ENCODE data around the gene NRXN3.

The NRXN3 gene

DNA sequence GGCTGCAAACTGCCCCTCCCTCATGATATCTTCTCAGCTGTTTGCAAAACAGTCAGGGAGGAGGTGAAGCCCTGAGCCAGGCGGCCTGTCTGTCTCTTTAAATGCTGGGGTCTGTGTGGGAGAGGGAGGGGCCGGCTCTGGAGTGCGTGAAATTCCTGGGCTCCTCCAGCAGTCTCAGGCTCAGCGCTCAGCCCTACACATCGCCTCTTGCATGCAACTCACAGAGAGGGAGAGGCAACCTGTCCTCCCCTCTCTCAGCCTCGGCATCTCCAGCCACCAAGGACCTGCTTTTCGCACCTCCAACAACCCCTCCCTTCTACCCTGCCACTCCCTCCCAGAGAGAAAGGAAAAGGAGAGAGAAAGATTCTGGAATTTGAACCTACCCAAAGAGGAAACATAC, at the start of gene NRXN3:
TSS of gene NRXN3 (plus strand) at position 171 of the 400 bp plus-strand sequence. CDS start 72,721 bp downstream, outside the sequence.
- no peak for DNase-seq

DNA sequence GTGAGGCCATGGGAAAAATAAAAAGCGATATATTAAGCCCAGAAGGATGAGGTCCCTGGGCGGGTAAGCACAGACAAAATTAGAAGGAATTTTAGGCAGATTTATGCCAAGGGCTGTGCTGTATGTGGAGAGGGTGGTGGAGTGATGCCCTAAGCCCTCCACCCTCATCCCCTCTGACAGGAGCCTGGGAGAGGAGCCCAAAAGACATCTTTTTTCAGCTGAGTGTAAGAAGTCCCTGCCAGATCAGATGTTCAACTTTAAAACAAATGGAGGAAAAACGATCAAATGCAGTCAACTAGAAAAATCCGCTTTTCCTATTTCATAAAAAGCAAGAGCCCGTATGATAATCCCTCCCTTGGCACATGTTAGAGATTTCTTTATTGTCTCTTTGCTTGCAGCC, 47.7 kb upstream of the NRXN3 start:
- DNase-seq: no peak

DNA sequence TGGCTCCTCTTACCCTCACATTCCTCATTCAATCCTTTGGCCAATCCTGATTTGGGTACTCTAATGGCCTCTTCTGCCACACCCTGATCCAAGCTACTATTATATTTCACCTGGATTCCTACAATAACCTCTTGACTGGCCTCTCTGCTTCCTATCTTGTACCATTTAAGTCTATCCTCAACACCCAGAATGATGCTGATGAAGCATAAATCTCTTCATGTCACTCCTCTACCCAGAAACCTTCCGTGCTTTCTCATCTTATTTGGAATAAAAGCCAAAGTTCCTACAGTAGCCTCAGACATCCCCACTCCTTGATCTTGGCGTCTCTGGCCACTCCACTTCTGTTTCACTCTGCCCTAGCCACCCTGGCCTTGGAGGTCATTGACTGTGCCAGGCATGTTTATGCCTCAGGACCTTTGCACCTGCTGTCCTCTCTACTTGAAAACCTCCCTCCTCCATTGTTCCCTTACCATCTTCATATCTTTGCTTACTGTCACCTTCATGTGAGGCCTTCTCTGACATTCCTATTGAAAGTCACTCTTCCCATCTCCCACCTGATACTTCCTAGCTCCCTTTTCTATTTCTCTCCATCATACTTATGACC, 46.4 kb upstream of the NRXN3 start:
- no peak for DNase-seq

DNA sequence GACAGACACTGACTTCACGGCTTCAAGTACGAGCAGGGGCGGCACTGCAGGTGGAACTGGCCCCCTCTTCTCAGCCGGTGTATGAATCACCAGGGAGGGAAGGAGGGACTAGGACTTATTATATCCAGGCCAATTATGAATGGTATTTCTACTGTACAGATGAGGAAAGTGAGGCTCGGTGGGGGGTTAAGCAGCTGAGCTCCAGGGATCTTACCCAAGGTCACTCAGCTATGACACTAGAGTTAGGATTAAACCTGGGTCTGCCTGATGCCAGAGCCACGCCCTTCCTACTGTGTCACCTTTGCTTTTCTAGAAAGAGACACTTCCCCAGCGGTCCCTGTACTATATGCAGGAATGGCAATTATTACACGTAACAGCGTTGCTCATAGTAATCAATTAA, 42.2 kb upstream of the NRXN3 start:
- DNase-seq: no peak

DNA sequence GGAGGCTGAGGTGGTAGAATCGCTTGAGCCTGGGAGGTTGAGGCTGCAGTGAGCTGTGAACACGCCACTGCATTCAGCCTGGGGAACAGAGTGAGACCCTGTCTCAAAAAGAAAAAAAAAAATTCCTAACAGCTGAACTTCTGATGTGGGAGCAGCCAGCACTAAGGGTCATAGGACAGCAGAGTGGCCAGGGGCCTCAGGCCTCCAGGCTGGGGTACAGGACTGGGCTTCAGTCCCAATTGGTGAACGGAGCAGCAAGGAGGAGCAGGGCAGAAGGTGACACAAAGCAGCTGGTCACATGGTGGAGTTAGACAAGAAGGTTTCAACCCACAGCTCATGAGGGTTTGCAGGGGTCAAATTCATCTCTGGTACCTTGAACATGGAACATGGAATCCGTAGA, 40.8 kb upstream of the NRXN3 start:
- DNase-seq: no peak

DNA sequence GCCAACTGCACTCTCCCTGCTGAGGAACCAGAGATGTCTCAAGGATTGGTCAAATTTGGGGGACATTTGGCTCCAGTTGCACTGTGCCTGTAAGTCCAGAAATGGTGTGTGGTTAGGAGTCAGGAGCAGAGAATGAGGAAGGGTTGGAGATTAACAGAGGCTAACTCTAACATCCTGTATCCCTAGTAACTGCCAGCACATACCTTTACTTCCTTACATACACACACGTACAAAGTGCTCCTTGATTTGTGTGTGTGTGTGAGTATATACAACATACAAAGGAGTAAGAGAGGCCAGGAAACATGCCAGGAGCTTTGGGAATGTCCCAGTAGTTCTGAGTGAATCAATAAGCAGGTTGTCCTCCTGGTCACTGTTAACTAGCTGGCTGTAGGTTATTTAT, 39.8 kb upstream of the NRXN3 start:
- no peak for DNase-seq

DNA sequence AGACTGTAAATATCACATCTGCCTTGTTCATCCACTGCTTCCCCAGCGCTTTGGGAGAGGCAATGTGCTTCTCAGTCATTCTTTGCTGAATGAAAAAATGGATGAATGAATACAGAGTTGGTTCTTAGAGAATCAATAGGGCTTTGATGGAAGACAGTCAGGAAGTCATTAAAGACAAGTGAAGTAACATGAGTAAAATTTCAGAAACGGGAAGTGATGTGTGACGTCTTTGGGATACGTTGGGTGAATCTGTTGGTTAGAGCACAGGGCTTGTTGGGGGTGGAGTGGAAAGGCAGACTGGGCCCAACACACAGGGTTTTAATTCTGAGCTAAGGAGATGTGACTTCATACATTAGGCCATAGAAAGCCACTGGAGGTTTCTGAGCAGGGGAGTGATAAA, 39.0 kb upstream of the NRXN3 start:
- no peak for DNase-seq

DNA sequence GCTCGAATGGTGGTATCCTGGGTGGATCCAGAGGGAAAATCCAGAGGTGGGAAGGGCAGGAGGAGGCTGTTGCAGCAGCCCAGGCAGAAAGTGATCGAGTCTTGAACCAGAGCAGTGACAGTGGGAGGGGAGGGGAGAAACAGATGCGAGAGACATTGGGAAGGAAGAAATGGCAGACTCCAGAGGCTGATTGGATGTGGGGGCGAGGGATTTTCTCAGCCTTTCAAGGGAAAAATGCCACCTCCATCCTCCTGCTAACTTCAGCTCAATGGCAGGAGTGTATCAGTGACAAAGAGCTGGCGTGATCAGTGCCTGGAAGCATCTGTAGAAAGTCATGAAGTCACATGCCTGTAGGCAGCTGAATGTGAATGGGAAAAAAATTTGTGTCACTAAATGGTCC, 38.6 kb upstream of the NRXN3 start:
- no peak for DNase-seq

DNA sequence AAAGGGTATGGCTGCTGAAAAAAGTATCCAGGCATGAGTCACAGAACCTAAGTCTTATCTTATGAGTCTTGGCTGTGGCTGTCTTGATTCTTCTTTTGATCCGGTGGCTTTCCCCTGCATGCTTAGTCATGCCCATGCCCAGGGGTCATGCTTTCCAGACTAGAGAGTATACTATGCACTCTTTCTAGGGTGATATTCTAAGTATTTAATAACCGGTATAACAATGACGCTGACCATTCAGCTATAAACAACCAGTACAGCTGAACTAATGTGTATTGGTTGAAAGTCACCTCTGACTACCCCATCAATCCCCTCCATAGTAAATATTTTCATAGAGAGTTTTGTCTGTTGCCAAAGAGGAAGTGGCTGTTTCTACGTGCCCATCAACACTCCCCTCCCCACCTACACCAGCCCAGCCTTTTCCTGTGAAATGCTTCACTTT, 34.7 kb upstream of the NRXN3 start:
- peak; percentile 6 for DNase-seq

DNA sequence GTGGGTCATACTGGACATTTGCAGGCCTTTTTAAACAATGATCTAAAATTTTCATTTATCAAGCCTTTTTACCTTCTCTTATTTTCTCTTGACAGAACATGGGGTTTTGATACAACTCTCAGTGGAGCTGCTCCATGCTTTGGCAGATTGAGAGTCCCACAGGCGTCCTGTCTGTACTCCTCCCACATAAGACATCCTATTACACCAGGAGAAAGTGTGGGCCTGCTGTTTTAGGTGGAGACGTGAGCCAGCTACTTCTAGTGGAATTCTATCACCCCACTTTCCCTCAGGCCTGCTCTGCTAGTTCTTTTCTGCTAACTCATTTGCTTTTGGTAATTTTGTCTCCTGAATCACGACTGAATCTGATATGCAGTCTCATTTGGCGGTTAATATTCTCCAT, 33.5 kb upstream of the NRXN3 start:
- DNase-seq: no peak

DNA sequence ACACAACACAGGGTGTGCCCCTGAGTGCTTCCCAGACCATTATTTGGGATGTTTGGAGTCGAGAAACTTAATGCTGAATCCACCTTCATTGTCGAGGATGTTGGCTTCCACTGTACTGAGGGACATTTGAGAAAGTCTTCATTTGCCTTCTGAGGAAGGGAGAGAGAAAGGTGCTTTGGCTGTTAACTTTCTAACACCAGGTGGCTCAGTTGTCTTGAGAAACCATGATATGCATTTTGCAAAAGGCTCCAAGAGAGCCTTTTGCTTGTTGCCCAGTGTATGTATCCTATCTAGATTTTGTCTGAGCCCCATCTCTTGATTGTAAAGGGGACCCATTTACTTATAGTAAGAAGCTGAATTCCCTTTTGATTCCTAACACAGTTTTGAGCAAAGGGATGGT, 28.6 kb upstream of the NRXN3 start:
- no peak for DNase-seq

DNA sequence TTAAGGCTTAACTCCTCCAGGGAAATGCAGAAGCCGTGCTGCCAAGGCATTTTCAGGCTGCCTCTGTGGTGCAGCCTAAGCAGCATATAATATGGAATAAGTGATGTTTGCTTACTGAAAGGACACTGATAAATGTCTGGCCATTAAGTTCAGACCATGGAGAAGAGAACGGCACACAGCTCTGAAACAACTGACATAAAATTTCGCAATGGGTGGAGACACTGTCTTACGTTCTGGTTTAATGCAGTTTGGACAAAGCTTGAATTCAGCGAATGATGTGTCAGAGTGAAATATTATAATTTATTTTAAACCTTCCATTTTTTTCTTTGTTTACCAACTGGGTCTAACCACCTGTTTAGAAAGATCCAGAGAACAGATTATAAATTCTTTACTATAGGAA, 27.2 kb upstream of the NRXN3 start:
- no peak for DNase-seq

DNA sequence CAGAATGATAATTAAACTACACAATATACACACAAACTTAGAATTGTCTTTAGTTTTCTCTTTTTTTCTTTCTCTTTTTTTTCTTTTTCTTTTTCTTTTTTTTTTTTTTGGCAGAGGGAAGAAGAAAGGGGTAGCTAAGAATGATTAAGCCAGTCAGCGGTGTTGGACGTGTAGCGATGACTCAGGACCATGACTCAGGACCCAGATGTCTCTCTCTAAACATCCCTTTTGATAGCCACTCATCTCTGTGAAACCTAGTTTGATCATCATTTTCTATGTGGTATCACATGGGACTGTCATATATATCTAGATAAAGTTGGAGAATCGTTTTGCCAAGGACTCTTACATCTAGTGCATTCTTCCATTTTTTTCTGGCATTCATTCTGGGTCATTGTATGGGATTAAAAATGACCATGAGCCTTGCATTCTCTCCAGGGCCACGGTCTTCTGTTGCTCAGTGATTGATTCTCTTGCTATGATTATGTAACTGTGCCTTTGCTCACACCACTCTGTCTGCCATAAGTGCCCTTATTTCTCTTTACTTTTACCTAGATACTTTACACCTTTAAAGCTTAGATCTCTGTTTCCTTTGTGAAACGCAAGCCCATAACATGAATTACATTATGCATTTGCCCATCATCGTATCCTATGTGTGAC, 26.6 kb upstream of the NRXN3 start:
- DNase-seq: peak; percentile 24

DNA sequence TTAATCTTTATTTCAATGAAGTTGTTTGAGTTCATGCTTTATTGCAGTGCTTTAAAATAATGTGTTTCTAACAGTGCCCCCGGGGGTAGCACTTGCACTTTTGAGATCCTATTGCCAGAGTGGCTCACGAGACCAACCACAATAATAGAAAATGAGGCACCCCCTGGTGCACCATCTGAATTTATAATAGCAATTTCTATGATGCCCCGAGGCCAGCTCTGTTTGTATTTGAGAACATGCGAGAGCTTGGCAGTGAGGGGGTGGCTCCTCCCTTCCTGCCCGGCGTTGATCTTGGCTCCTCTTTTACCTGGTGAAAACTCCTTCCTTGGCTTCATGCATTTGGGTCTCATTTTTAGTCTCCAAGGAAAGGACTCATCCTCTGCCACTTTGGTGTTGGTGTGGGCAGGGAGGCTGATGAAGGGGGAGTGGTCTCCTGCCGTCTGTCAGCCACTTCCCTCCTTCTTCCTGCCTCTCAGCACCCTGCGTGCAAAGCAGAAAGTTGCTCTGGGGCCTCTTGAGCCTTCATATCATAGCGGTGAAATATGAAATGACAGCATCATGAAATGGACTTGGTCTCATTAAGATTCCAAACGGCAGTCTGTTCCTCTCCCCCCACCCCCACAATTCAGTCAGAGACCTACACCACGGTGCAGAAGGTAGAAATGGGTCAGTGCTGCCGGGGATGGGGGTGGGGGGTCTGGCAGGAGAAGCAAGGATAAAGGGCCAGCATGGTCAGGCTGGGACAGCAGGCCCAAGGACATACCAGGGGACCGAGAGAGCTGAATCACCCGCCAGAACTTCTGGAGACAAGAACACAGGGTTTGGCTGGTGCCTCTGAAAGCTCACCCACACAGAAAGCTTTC, 17.7 kb upstream of the NRXN3 start:
- no peak for DNase-seq

DNA sequence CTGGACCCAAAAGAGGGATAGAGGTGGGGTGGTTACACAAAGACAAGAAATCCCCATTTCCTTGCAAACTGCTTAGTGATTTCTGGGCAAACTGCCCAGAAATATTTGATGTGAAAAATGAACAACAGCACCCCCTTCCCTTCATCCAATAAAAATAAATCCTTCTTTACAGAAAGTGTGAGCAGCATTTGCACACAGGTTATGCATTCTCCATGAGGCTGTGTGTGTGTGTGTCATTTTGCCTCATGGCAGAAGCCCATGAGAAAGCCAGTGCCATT, 17.2 kb upstream of the NRXN3 start:
- no peak for DNase-seq

DNA sequence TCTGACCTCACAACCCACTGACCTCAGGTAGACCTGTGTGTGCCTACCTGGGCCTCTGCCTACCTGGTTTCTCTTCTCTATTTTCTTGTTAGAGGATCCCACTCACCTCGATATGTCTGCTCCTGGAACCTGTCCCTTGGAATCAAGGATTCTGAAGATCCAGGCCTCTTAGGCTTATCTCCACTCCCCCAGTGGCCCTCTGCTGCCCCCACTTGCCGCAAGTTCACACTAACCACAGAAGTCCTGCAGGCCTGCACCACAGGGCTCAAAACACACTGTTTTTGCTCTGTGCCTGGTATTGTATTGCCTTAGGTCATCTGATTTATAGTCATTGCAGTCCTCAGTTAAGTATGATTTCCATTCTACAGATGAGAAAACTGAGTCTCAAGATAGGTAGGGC, 15.3 kb upstream of the NRXN3 start:
- DNase-seq: no peak

DNA sequence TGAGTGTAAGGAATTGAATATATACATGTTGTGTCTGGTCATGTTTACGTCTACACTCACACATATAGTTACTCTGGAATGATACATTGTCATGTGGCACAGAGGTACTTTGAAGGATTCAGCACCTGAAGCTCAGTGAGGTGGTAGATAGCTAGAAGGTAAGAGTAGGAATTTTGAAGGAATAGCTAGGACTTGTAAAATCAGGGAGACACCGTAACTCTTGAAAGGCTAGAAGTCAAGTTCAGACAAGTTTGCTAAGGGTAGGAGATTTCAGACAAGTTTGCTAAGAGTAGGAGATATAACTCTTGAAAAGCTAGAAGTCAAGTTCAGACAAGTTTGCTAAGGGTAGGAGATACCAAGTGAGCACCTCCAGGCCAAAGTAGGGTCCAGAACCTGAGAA, 14.0 kb upstream of the NRXN3 start:
- no peak for DNase-seq

DNA sequence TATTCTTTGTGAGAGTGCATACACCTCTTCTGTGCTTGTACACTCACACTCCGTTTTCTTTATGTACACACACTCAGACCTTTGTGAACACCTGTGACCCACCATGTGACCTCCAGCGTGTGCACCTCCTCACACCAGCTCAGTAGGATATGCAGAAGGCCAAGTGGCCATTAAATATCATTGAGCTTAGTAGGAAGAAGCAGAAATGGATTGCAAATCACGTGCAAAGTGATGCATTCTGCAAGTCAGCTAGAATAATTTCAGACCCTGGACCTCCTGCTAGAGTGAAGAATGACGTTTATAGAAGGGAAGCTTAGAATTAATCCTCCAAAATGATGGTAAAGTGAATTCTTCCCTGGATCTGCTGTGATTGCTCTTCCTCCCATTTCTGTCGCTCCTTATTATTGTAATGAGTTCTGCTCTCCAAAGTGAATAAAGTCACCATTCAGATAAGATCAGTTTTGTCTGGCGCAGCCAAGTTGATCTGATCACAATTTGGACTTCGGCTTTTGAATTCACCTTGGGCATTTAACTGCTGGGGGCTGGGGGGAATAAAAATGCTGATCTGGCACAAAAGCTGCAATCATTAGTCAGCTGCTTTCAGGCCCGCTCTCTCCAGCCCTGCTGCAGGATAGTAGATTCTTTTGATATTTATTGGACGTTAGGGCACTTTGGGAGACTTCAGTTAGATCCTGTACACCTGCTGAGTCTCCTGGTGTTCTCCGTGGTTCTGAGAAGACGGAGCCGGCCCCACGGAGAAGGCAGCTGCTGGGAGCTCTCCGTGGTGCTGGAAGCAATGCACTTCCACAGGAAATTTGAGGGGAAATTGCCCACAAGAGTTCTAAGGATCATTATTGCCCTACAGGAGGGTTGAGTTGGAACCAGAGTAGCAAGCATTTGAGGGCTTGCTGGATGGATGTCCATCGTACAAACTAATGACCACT, 12.4 kb upstream of the NRXN3 start:
- DNase-seq: no peak

DNA sequence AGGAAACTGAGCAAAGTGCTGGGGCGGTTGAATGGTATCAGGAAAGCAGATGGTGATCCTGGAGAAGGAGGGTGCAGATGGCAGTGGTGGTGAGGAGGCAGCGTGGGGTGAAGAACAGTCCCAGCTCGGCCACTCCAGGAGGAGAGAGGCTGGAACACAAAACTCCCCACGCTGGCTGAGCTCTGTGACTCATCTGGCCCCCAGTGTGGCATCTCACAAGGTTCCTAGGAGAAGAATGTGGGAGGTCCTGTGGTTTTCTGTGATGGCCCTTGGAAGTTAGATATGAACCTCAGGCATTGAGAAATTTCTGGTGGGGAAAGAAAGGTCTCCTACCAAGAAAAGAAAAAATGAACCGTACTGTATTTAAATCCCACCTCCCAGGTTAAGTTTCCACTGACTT, 8.0 kb upstream of the NRXN3 start:
- no peak for DNase-seq

DNA sequence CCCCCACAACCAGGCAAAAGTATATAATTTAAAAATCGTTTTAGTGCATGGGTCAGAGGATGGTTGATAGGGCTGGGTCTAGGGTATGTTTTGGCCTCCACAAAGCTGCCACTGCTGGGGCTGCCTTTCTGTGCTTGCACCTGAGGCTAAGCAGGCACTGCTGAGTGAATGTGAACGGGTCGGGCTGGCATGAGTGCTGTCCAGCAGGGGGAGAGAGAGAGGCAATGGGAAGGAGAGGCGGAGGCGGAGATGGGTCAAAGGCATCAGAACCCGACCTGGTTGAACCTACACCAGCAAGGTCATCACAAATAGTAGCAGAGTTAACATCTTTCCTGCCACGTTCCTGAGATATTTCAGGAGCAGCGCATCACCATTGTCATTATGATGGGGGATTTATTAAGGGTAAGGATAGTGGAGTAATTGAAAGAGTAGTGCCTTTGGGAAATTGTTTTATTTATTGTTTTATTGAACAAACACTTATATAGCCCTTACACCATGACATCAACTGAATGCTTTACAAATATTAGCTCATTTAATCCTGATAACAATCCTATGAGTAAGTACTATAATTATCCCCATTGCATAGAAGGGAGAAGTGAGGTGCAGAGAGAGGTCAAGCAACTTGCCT, 5.8 kb upstream of the NRXN3 start:
- peak; percentile 43 for DNase-seq

DNA sequence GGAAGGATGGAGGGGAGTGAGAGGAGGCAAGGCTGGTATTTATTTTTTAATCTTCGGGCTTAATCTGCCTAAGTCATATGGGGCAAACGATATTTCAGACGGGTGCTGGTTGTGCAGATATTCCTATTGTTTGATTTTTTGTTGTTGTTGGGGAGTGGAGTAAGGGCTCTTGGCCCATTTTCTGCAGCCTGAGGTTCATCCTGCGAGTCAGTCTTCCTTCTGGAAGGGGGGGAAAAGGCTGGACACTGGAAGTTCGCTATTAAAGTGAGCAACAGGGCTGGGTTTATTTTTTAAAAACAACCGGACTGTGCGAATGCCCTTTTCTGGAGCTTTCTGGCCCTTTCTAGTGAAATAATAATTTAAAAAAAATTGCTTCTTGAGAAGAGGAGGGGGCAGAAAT, 2.3 kb downstream of the NRXN3 start:
- DNase-seq: no peak

DNA sequence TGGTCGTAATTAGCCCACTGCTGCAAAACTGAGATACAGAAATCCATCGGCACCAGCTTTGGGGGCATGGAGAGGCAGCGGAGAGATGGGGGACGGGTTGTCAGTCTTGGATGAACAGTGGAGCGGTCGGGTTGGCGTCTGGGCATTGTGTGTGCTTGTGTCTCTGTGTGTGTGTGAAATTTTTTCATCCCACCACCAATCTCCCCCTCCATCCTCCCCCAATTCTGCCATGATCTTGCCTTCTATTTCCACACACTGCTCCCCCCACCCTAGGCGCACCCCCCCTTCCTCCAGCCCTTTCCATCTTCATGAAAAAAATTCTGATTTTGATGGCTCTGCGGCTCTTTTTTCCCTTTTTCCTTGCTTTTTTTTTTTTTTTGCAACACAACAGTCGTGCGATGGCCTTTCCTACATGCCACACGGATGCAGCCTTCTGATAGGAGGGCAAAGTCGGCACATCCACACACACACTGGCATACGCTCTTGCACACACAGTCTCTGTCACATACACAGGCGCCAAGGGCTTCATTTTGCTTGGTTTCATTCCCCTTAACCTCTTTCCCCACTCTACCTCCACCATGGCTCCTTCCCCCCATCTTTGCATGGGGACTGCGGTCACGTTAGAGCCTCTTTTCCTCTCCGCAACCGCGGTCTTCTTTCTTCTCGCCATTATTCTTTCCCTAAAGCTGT, 3.3 kb downstream of the NRXN3 start:
- no peak for DNase-seq
